GM18508 (cell line): ENCODE measurements around the gene PRSS56.
"Not testable (repeated sequence)": the region's sequence is repeated elsewhere in the genome, so short reads cannot be mapped to it uniquely, and the experiment has no call there.

Source experiments
- ATAC-seq: cut with Tn5 transposase; IDR thresholded peaks from one replicate; pipeline ENCODE4 v1.9.1; 2021; ENCODE audit warnings: moderate number of reproducible peaks; ENCODE audit not compliant: insufficient read depth, unreplicated experiment

Gene PRSS56

GRCh38 chr2:232562515-232563151, 42.4 kb downstream of the PRSS56 start:
- no peak for ATAC-seq

GRCh38 chr2:232563580-232563979, 43.4 kb downstream of the PRSS56 start:
- ATAC-seq, result no peak

- no peak for ATAC-seq
These were observed 47.5 kb downstream of the PRSS56 start for GRCh38 chr2:232567721-232568120.

GRCh38 chr2:232568161-232568560, 48.0 kb downstream of the PRSS56 start:
- no peak for ATAC-seq

- no peak for ATAC-seq
These were observed 49.4 kb downstream of the PRSS56 start for GRCh38 chr2:232569541-232569940.

DNA sequence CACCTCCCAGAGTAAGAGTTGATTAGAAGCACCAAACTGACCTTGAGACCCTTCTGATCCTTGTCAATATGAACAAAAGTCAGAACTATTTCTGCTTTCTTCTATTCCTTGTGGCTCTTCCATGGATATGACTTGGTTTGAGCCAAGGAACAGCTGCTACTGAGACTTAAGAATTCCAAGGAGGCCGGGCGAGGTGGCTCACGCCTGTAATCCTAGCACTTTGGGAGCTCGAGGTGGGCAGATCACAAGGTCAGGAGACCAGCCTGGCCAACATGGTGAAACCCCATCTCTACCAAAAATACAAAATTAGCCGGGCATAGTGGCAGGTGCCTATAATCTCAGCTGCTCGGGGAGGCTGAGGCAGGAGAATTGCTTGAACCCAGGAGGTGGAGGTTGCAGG, 50.3 kb downstream of the PRSS56 start:
- ATAC-seq, result not testable (repeated sequence)

DNA sequence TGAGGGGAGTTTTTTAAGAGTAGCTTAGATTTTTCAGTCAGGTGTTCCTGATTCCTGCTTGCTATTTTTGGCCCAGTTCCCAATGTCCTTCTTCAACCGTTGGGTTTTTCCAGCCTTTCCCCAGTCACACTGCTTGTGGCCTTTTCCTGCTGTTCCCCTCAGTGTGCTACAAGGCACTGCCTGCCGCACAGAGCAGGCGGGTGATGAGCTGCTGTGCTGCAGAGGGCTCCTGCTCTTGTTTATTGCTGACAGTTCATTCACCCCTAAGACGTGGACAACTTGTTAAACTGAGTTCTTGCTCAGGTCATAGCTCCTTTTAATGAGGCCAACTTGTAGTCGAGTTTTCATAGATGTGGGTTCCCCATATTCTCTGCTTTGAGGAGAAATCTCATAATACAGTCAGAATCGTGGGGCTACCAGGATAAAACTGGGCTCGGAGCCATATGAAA, 50.9 kb downstream of the PRSS56 start:
- no peak for ATAC-seq

- ATAC-seq, result no peak
These were observed 52.9 kb downstream of the PRSS56 start for GRCh38 chr2:232573042-232573441.

GRCh38 chr2:232573771-232574435, 53.7 kb downstream of the PRSS56 start:
- ATAC-seq, result no peak

GRCh38 chr2:232574674-232575403, 54.7 kb downstream of the PRSS56 start:
- no peak for ATAC-seq
